ENCODE data around the gene BARHL1.
A peak's percentile ranks its signal among the peaks of the same experiment; 100 is the strongest.

Gene BARHL1

GRCh38 chr9:132582276-132582785 is at the start of gene BARHL1:
Gene BARHL1 (plus strand): TSS chr9:132582606. CDS start chr9:132582798, 192 bp downstream.
- no peak for DNase-seq

GRCh38 chr9:132534832-132535231 is 47.6 kb upstream of the BARHL1 start:
- DNase-seq = no peak

- DNase-seq = no peak
Observed at GRCh38 chr9:132536124-132536523, 46.3 kb upstream of the BARHL1 start.

GRCh38 chr9:132537352-132537751 is 45.1 kb upstream of the BARHL1 start:
- DNase-seq = no peak

- no peak for DNase-seq
Observed at GRCh38 chr9:132538071-132538470, 44.3 kb upstream of the BARHL1 start.

GRCh38 chr9:132539096-132539495 is 43.3 kb upstream of the BARHL1 start:
- no peak for DNase-seq

GRCh38 chr9:132541051-132541450 is 41.4 kb upstream of the BARHL1 start:
- DNase-seq = no peak

GRCh38 chr9:132541870-132542830 is 40.3 kb upstream of the BARHL1 start:
- no peak for DNase-seq

GRCh38 chr9:132543251-132543650 is 39.2 kb upstream of the BARHL1 start:
- DNase-seq = no peak

GRCh38 chr9:132543960-132544359 is 38.4 kb upstream of the BARHL1 start:
- no peak for DNase-seq

- no peak for DNase-seq
Observed at GRCh38 chr9:132545578-132545977, 36.8 kb upstream of the BARHL1 start.

GRCh38 chr9:132546148-132547051 is 36.0 kb upstream of the BARHL1 start:
- DNase-seq = peak; percentile 84

GRCh38 chr9:132547052-132547431 is 35.4 kb upstream of the BARHL1 start:
- DNase-seq = no peak

GRCh38 chr9:132547436-132547835 is 35.0 kb upstream of the BARHL1 start:
- no peak for DNase-seq

GRCh38 chr9:132547976-132548730 is 34.3 kb upstream of the BARHL1 start:
- no peak for DNase-seq

- no peak for DNase-seq
Observed at GRCh38 chr9:132548751-132549640, 33.4 kb upstream of the BARHL1 start.

- no peak for DNase-seq
Observed at GRCh38 chr9:132551556-132551955, 30.9 kb upstream of the BARHL1 start.

- no peak for DNase-seq
Observed at GRCh38 chr9:132552041-132552440, 30.4 kb upstream of the BARHL1 start.

- DNase-seq = no peak
Observed at GRCh38 chr9:132554755-132555154, 27.7 kb upstream of the BARHL1 start.

GRCh38 chr9:132555528-132555927 is 26.9 kb upstream of the BARHL1 start:
- no peak for DNase-seq

GRCh38 chr9:132556235-132556634 is 26.2 kb upstream of the BARHL1 start:
- DNase-seq = no peak

- no peak for DNase-seq
Observed at GRCh38 chr9:132556714-132557113, 25.7 kb upstream of the BARHL1 start.

Data from NCI-H1417 treated with DMSO at 0.1 percent for 48 hours (cell line).